HuH-7 (cell line): ENCODE data around the gene PLEKHA1.

Source experiments
- DNase-seq: peaks from one replicate; pipeline ENCODE4 v3.0.0; 2011; ENCODE audit warnings: low spot score

Gene PLEKHA1

GRCh38 chr10:122480146-122480833 lies 105.8 kb downstream of the PLEKHA1 start:
- DNase-seq, result no peak

DNA sequence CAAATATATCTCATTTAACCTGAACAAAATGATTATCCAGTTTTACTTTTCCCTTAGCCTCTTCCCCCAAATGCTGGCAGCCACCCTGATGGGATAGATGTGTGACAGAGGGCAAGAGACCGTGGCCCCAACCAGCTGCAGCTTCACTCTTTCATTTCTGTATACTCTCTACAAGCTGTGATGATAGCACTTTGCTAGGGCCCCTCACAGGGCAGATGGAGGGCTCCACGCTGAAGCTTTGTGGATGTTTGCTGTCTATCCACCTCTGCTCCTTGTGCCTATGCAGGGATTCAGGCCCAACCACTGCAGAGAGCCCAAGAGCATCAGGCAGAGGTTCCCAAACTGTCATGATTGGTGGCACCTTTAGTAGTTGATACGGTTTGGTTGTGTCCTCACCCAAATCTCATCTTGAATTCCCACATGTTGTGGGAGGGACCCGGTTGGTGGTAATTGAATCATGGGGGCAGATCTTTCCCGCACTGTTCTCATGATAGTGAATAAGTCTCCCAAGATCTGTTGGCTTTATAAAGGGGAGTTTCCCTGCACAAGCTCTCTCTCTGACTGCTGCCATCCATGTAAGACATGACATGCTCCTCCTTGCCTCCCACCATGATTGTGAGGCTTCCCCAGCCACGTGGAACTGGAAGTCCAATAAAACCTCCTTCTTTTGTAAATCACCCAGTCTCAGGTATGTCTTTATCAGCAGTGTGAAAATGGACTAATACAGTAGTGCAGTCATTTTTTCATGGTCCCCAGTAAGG lies 107.0 kb downstream of the PLEKHA1 start:
- DNase-seq, result no peak
